Liver (tissue), 9 donors: ENCODE results near the gene OR8D2. TPM values are rescaled to one million over a fixed set of nuclear protein-coding genes. Genes with fewer than 3 reads are reported as not detected.

Source experiments
- DNase-seq: peaks from one replicate; pipeline ENCODE4 v3.0.0-alpha.2; 2017; ENCODE audit warnings: low spot score
- H3K27ac ChIP-seq, 2 donors: one replicate each; pipeline ENCODE4 v1.7.0; 2013; ENCODE audit warnings: inconsistent platforms in 2 of 2, low read length in 2 of 2, control low read depth in 1 of 2, low read depth in 1 of 2, mild to moderate bottlenecking in 1 of 2
- H3K27me3 ChIP-seq, 4 donors: one replicate each; pipeline versions ENCODE4 v1.6.1 to v1.7.0; 2013; ENCODE audit warnings: low read length in 3 of 4, inconsistent platforms in 1 of 4, mild to moderate bottlenecking in 1 of 4, moderate library complexity in 1 of 4; ENCODE audit not compliant: control insufficient read depth in 4 of 4, insufficient read depth in 4 of 4
- H3K36me3 ChIP-seq, 4 donors: one replicate each; pipeline versions ENCODE4 v1.6.1 to v1.7.0; 2013; ENCODE audit warnings: low read length in 3 of 4, mild to moderate bottlenecking in 3 of 4, low read depth in 1 of 4, moderate library complexity in 1 of 4; ENCODE audit not compliant: control insufficient read depth in 4 of 4, insufficient read depth in 3 of 4
- H3K4me1 ChIP-seq, 4 donors: one replicate each; pipeline versions ENCODE4 v1.6.1 to v1.7.0; 2013; ENCODE audit warnings: low read length in 3 of 4, mild to moderate bottlenecking in 3 of 4, moderate library complexity in 1 of 4; ENCODE audit not compliant: control insufficient read depth in 4 of 4, insufficient read depth in 4 of 4
- H3K4me3 ChIP-seq, 3 donors: one replicate each; pipeline versions ENCODE4 v1.6.1 to v1.7.0; 2013; ENCODE audit warnings: low read length in 3 of 3, control low read depth in 1 of 3, low read depth in 1 of 3, mild to moderate bottlenecking in 1 of 3
- H3K9ac ChIP-seq, 2 donors: one replicate each; pipeline ENCODE4 v1.7.0; 2013; ENCODE audit warnings: low read length in 2 of 2, mild to moderate bottlenecking in 2 of 2, moderate library complexity in 2 of 2, control low read depth in 1 of 2, low read depth in 1 of 2
- H3K9me3 ChIP-seq, 4 donors: one replicate each; pipeline versions ENCODE4 v1.6.1 to v1.7.0; 2013; ENCODE audit warnings: low read length in 3 of 4; ENCODE audit not compliant: control insufficient read depth in 4 of 4
- EGR1 ChIP-seq, 2 donors: IDR thresholded peaks; 2 replicates each; pipeline ENCODE4 v1.6.1; 2016 to 2018; ENCODE audit warnings: antibody characterized with exemption in 2 of 2, low read depth in 2 of 2
- FOXA2 ChIP-seq: IDR thresholded peaks from 2 replicates; pipeline ENCODE4 v1.6.1; 2016; ENCODE audit warnings: antibody characterized with exemption
- GABPA ChIP-seq, 2 donors: IDR thresholded peaks in 1 of 2; conservative IDR thresholded peaks in 1 of 2; 2 replicates each; pipeline ENCODE4 v1.6.1; 2016; ENCODE audit warnings: antibody characterized with exemption in 2 of 2, mild to moderate bottlenecking in 1 of 2, moderate library complexity in 1 of 2
- HNF4A ChIP-seq, 2 donors: conservative IDR thresholded peaks; 2 replicates each; pipeline ENCODE4 v1.6.1; 2016; ENCODE audit warnings: antibody characterized with exemption in 2 of 2, mild to moderate bottlenecking in 2 of 2
- HNF4G ChIP-seq: IDR thresholded peaks from 2 replicates; pipeline ENCODE4 v1.6.1; 2016; ENCODE audit warnings: antibody characterized with exemption
- JUND ChIP-seq, 2 donors: IDR thresholded peaks; 2 replicates each; pipeline ENCODE4 v1.6.1; 2016; ENCODE audit warnings: antibody characterized with exemption in 2 of 2
- NR2F2 ChIP-seq: IDR thresholded peaks from 2 replicates; pipeline ENCODE4 v1.6.1; 2016; ENCODE audit warnings: antibody characterized with exemption
- RAD21 ChIP-seq, 2 donors: IDR thresholded peaks; 2 replicates each; pipeline ENCODE4 v1.6.1; 2016; ENCODE audit warnings: antibody characterized with exemption in 2 of 2, mild to moderate bottlenecking in 2 of 2
- SP1 ChIP-seq: IDR thresholded peaks from 2 replicates; pipeline ENCODE4 v1.6.1; 2018; ENCODE audit warnings: antibody characterized with exemption, mild to moderate bottlenecking
- YY1 ChIP-seq: IDR thresholded peaks from 2 replicates; pipeline ENCODE4 v1.6.1; 2016; ENCODE audit warnings: antibody characterized with exemption, mild to moderate bottlenecking
- WGBS: extraction: QIAGEN DNeasy Blood & Tissue Kit; methylation state at CpG from one replicate; pipeline ENCODE4 v1.1.7; 2013; 5-methylcytosine and 5-hydroxymethylcytosine counted together
- polyA plus RNA-seq, 2 donors: library from polyadenylated mRNA; stranded (reverse) in 1 of 2; unstranded in 1 of 2; fragments of 200-250 nt in 1 of 2; fragments of >200 nt in 1 of 2; fragmentation: Nextera tagmentation in 1 of 2; extraction: Ambion mirVana in 1 of 2; gene quantifications; one replicate each; pipeline versions ENCODE4 v1.2.1 to v1.2.3, GENCODE V29; 2013 to 2015
- total RNA-seq, 2 donors: library from RNA; depleted of rRNA; stranded (reverse); fragments of >200 nt; gene quantifications; one replicate each; pipeline ENCODE4 v1.2.3, GENCODE V29; 2014
- TF ChIP-seq, protein P1 (sequence below): IDR thresholded peaks from 2 replicates; pipeline ENCODE4 v1.6.1; 2016; ENCODE audit warnings: antibody characterized with exemption
- TF ChIP-seq, protein P2 (sequence below): fragments of 150-350 bp; IDR thresholded peaks from 2 replicates; pipeline ENCODE4 v1.5.1; 2017; ENCODE audit warnings: improper control_type of control experiment, low read depth, low read length; ENCODE audit not compliant: missing input control
- TF ChIP-seq, protein P3 (sequence below): IDR thresholded peaks from 2 replicates; pipeline ENCODE4 v1.6.1; 2016; ENCODE audit warnings: antibody characterized with exemption
- TF ChIP-seq, protein P4 (sequence below): IDR thresholded peaks from 2 replicates; pipeline ENCODE4 v1.6.1; 2016; ENCODE audit warnings: antibody characterized with exemption
- donor health status: healthy.
- donor health status: healthy.
- donor health status: healthy.
- donor health status: healthy.
- donor health status: healthy.

The OR8D2 gene
- total and polyA plus RNA-seq, 4 donors: not detected

DNA sequence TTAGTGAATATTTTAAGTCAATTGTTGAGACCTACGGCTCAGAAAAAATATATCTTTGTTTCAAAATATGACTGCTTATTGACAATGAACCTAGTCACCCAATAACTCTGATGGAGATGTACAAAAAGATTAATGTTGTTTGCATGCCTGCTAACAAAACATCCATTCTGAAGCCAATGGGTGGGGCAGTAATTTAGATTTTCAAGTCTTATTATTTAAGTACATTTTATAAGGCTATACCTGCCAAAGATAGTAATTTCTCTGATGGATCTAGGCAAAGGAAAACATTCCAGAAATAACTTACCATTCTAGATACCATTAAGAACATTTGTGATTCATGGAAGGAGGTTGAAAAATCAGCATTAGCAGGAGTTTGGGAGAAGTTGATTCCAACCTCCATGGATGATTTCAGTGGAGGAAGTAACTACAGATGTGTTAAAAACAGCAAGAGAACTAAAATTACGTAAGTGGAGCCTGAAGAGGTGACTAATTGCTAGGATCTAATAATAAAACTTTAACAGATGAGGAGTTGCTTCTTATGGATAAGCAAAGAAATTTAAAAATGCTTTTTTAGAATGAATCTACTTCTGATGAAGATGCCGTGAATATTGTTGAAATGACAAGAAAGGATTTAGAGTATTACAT is 26.4 kb upstream of the OR8D2 start:
- H3K9me3 ChIP-seq: peaks cover 0 to 5% (median under 1%) of the 10 kb centered on the region in 4 donors
- no peaks in the 10 kb centered on the region for H3K4me1 ChIP-seq
- WGBS: 40% methylated on average over 3 of the region's 3 CpGs
- no peaks in the 10 kb centered on the region for H3K27me3 ChIP-seq
- no peaks in the 10 kb centered on the region for H3K36me3 ChIP-seq
- no peak for DNase-seq
- TF ChIP-seq JUND (IDR thresholded peaks at IDR 0.05): no peak
- TF ChIP-seq HNF4G: no peak
- TF ChIP-seq, protein P1, sequence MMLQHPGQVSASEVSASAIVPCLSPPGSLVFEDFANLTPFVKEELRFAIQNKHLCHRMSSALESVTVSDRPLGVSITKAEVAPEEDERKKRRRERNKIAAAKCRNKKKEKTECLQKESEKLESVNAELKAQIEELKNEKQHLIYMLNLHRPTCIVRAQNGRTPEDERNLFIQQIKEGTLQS: no peak
- TF ChIP-seq, protein P2, sequence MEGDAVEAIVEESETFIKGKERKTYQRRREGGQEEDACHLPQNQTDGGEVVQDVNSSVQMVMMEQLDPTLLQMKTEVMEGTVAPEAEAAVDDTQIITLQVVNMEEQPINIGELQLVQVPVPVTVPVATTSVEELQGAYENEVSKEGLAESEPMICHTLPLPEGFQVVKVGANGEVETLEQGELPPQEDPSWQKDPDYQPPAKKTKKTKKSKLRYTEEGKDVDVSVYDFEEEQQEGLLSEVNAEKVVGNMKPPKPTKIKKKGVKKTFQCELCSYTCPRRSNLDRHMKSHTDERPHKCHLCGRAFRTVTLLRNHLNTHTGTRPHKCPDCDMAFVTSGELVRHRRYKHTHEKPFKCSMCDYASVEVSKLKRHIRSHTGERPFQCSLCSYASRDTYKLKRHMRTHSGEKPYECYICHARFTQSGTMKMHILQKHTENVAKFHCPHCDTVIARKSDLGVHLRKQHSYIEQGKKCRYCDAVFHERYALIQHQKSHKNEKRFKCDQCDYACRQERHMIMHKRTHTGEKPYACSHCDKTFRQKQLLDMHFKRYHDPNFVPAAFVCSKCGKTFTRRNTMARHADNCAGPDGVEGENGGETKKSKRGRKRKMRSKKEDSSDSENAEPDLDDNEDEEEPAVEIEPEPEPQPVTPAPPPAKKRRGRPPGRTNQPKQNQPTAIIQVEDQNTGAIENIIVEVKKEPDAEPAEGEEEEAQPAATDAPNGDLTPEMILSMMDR: no peak
- TF ChIP-seq RAD21 (IDR thresholded peaks at IDR 0.05): no peak
- TF ChIP-seq FOXA2: no peak
- no peak overlapping the region for H3K9ac ChIP-seq
- no peak overlapping the region for H3K4me3 ChIP-seq
- no peak overlapping the region for H3K27ac ChIP-seq

DNA sequence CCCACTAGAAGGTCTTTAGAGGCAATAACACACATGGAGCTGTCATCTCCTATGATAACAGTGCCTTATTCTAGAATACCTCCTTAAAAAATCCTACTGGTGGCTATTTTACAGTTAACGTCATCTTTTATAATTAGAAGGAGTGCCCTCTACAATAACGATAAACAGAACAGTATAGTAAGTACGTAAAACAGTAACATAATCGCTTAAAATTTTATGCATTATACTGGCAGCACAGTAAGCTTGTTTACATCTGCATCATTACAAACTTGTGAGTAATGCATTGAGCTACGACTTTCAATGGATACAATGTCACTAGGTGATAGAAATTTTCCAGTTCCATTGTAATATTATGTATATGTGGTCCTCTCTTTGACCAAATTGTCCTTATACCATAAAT is 24.3 kb upstream of the OR8D2 start:
- Histone ChIP-seq H3K36me3 (no peaks in the 10 kb centered on the region), H3K9ac (no peak overlapping the region), H3K27me3 (no peaks in the 10 kb centered on the region), H3K4me1 (no peaks in the 10 kb centered on the region), H3K9me3 (peaks cover 0 to 4% (median under 1%) of the 10 kb centered on the region in 4 donors), H3K27ac (no peak overlapping the region), H3K4me3 (no peak overlapping the region)
- no peak for DNase-seq
- TF ChIP-seq, protein P2: no peak
- TF ChIP-seq JUND (IDR thresholded peaks at IDR 0.05): no peak
- 72% methylated on average over 5 of the region's 5 CpGs for WGBS

DNA sequence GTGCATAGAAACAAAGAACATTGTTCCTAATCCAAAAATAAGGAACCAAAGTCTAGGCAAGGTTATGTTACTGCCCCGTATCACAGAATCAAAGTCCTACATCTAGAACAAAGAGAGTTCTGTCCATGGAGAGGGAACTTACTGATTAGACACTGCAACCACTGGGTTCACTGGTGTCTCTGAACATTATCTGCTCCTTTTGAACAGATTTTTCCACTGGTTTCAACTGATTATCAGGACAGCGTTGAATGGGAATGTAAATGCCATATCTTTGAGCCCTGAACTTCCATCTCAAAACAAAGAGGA is 20.1 kb upstream of the OR8D2 start:
- Histone ChIP-seq H3K36me3 (no peaks in the 10 kb centered on the region), H3K27ac (no peak overlapping the region), H3K4me3 (no peak overlapping the region), H3K9me3 (no peaks in the 10 kb centered on the region), H3K9ac (no peak overlapping the region), H3K4me1 (no peaks in the 10 kb centered on the region), H3K27me3 (no peaks in the 10 kb centered on the region)
- DNase-seq: no peak
- TF ChIP-seq, protein P2: no peak
- TF ChIP-seq RAD21 (IDR thresholded peaks at IDR 0.05) (no peak), FOXA2 (no peak), GABPA (IDR thresholded peaks at IDR 0.05 in 1 of 2, conservative IDR thresholded peaks at IDR 0.05 in 1 of 2) (no peak), YY1 (no peak), SP1 (no peak), NR2F2 (no peak), EGR1 (IDR thresholded peaks at IDR 0.05; ENCODE audit: low read depth in 2 of 2) (no peak), HNF4A (conservative IDR thresholded peaks at IDR 0.05) (no peak)
- TF ChIP-seq, protein P3, sequence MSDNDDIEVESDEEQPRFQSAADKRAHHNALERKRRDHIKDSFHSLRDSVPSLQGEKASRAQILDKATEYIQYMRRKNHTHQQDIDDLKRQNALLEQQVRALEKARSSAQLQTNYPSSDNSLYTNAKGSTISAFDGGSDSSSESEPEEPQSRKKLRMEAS: no peak
- TF ChIP-seq, protein P4, sequence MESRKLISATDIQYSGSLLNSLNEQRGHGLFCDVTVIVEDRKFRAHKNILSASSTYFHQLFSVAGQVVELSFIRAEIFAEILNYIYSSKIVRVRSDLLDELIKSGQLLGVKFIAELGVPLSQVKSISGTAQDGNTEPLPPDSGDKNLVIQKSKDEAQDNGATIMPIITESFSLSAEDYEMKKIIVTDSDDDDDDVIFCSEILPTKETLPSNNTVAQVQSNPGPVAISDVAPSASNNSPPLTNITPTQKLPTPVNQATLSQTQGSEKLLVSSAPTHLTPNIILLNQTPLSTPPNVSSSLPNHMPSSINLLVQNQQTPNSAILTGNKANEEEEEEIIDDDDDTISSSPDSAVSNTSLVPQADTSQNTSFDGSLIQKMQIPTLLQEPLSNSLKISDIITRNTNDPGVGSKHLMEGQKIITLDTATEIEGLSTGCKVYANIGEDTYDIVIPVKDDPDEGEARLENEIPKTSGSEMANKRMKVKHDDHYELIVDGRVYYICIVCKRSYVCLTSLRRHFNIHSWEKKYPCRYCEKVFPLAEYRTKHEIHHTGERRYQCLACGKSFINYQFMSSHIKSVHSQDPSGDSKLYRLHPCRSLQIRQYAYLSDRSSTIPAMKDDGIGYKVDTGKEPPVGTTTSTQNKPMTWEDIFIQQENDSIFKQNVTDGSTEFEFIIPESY: no peak
- WGBS: 69% methylated on average over 2 of the region's 2 CpGs
